H1 (cell line): ENCODE measurements around the gene TRABD. TPM values are rescaled to one million over a fixed set of nuclear protein-coding genes. Genes with fewer than 3 reads are reported as not detected.

ENCODE experiments used
- CTCF ChIA-PET: fragments of 300-600 bp; sonication (Branson Sonifier 250); formaldehyde crosslinking; loops from one replicate; lab custom pipeline; 2021; ENCODE audit not compliant: partially characterized antibody; lab: Charles Lee
- POLR2A ChIA-PET: fragments of 300-600 bp; sonication (Branson Sonifier 250); formaldehyde crosslinking; loops from one replicate; lab custom pipeline; 2021; ENCODE audit warnings: inconsistent platforms; ENCODE audit not compliant: partially characterized antibody; lab: Charles Lee
- DNase-seq, 2 experiments: peaks; one replicate each; pipeline versions ENCODE4 v3.0.0 to v3.0.0-alpha.2; 2010 to 2022; ENCODE audit warnings: low spot score in 2 of 2, low read depth in 1 of 2, mixed read lengths in 1 of 2
- FAIRE-seq: peaks from 2 replicates; lab custom pipeline; 2011; peaks lifted over from hg19 to GRCh38; lab: Jason Lieb, UNC
- H2AFZ ChIP-seq: 2 replicates; pipeline ENCODE4 v1.8.1; 2012; ENCODE audit warnings: low read length, inconsistent platforms
- H2AK5ac ChIP-seq: 2 replicates; pipeline ENCODE4 v1.6.1; 2013; ENCODE audit warnings: low read depth, low read length
- H2BK120ac ChIP-seq: replicated peaks from 2 replicates; pipeline ENCODE3; 2013; ENCODE audit warnings: low read depth, low read length, inconsistent platforms
- H2BK12ac ChIP-seq: 2 replicates; pipeline ENCODE4 v1.6.1; 2013; ENCODE audit warnings: low read depth, low read length
- H2BK15ac ChIP-seq: 2 replicates; pipeline ENCODE4 v1.6.1; 2013; ENCODE audit warnings: low read length
- H2BK20ac ChIP-seq: 2 replicates; pipeline ENCODE4 v1.6.1; 2013; ENCODE audit warnings: low read length
- H2BK5ac ChIP-seq: 2 replicates; pipeline ENCODE4 v1.6.1; 2013; ENCODE audit warnings: low read depth, low read length
- H3K14ac ChIP-seq: 2 replicates; pipeline ENCODE4 v1.6.1; 2013; ENCODE audit warnings: inconsistent platforms; ENCODE audit not compliant: insufficient read length
- H3K18ac ChIP-seq: 2 replicates; pipeline ENCODE4 v1.6.1; 2013; ENCODE audit warnings: low read length; ENCODE audit errors: extremely low read depth
- H3K23ac ChIP-seq: 2 replicates; pipeline ENCODE4 v1.6.1; 2013; ENCODE audit warnings: inconsistent platforms; ENCODE audit not compliant: insufficient read length
- H3K23me2 ChIP-seq: 2 replicates; pipeline ENCODE4 v1.6.1; 2013; ENCODE audit warnings: low read depth, low read length
- H3K27ac ChIP-seq: 2 replicates; pipeline ENCODE4 v1.6.1; 2011; ENCODE audit warnings: low read depth, low read length, inconsistent platforms
- H3K27me3 ChIP-seq, 4 experiments: replicated peaks in 1 of 4; 1 replicate in 1 of 4; 2 replicates in 3 of 4; pipeline versions ENCODE4 v1.6.1 to v1.8.1; 2011 to 2013; ENCODE audit warnings: low read length in 3 of 4, mild to moderate bottlenecking in 3 of 4, inconsistent platforms in 2 of 4, mixed read lengths in 2 of 4, moderate library complexity in 1 of 4; ENCODE audit not compliant: control insufficient read depth in 3 of 4, insufficient read depth in 3 of 4; ENCODE audit errors: extremely low read depth in 1 of 4
- H3K36me3 ChIP-seq, 4 experiments: 2 replicates each; pipeline versions ENCODE4 v1.6.1 to v1.8.1; 2011 to 2013; ENCODE audit warnings: mild to moderate bottlenecking in 4 of 4, low read length in 3 of 4, moderate library complexity in 2 of 4, control low read depth in 1 of 4, inconsistent platforms in 1 of 4; ENCODE audit not compliant: insufficient read depth in 4 of 4, control insufficient read depth in 2 of 4
- H3K4ac ChIP-seq: replicated peaks from 2 replicates; pipeline ENCODE3; 2013; ENCODE audit warnings: low read length, low read depth, mixed read lengths, inconsistent platforms; ENCODE audit not compliant: insufficient read length
- H3K4me1 ChIP-seq, 4 experiments: replicated peaks in 1 of 4; 1 replicate in 1 of 4; 2 replicates in 3 of 4; pipeline versions ENCODE4 v1.6.1 to v1.8.1; 2011 to 2013; ENCODE audit warnings: low read length in 3 of 4, inconsistent platforms in 2 of 4, mixed read lengths in 1 of 4; ENCODE audit not compliant: insufficient read depth in 4 of 4, control insufficient read depth in 3 of 4
- H3K4me2 ChIP-seq, 2 experiments: 2 replicates each; pipeline versions ENCODE4 v1.6.1 to v1.8.1; 2011 to 2013; ENCODE audit warnings: low read depth in 2 of 2, low read length in 2 of 2, control low read depth in 1 of 2, inconsistent platforms in 1 of 2, mild to moderate bottlenecking in 1 of 2; ENCODE audit not compliant: insufficient read depth in 1 of 2
- H3K4me3 ChIP-seq, 4 experiments: fragments of 200-600, 300-600 bp in 1 of 4; sonication (generic), shearing (Covaris generic), sonication (Bioruptor Twin) in 1 of 4; 2 replicates each; pipeline versions ENCODE4 v1.5.1 to v1.8.1; 2011 to 2016; ENCODE audit warnings: low read length in 4 of 4, low read depth in 3 of 4, control low read depth in 2 of 4, inconsistent platforms in 2 of 4, mild to moderate bottlenecking in 2 of 4, mixed read lengths in 1 of 4, moderate library complexity in 1 of 4; ENCODE audit not compliant: insufficient read depth in 2 of 4; ENCODE audit errors: extremely low read depth in 1 of 4
- H3K56ac ChIP-seq: replicated peaks from 2 replicates; pipeline ENCODE3; 2013; ENCODE audit warnings: low read depth, mild to moderate bottlenecking, mixed read lengths, low read length, inconsistent platforms; ENCODE audit not compliant: insufficient read length
- H3K79me1 ChIP-seq: 2 replicates; pipeline ENCODE4 v1.6.1; 2013; ENCODE audit warnings: low read depth, low read length, control low read depth
- H3K79me2 ChIP-seq, 2 experiments: 2 replicates each; pipeline versions ENCODE4 v1.6.1 to v1.8.1; 2012 to 2013; ENCODE audit warnings: low read length in 2 of 2, mild to moderate bottlenecking in 2 of 2, inconsistent platforms in 1 of 2; ENCODE audit not compliant: insufficient read depth in 2 of 2, control insufficient read depth in 1 of 2
- H3K9ac ChIP-seq, 4 experiments: replicated peaks in 1 of 4; 1 replicate in 1 of 4; 2 replicates in 3 of 4; pipeline versions ENCODE4 v1.6.1 to v1.8.1; 2011 to 2013; ENCODE audit warnings: low read depth in 3 of 4, low read length in 3 of 4, control low read depth in 2 of 4, mild to moderate bottlenecking in 2 of 4, moderate library complexity in 2 of 4, inconsistent platforms in 1 of 4; ENCODE audit errors: extremely low read depth in 1 of 4
- H3K9me3 ChIP-seq, 2 experiments: 2 replicates each; pipeline versions ENCODE4 v1.6.1 to v1.8.1; 2012 to 2013; ENCODE audit warnings: mild to moderate bottlenecking in 2 of 2, moderate library complexity in 2 of 2, control low read depth in 1 of 2, inconsistent platforms in 1 of 2, low read depth in 1 of 2, low read length in 1 of 2, mixed read lengths in 1 of 2; ENCODE audit not compliant: insufficient read depth in 2 of 2
- H4K20me1 ChIP-seq, 2 experiments: replicated peaks in 1 of 2; 2 replicates each; pipeline versions ENCODE3 to v1.8.1; 2011 to 2013; ENCODE audit warnings: inconsistent platforms in 2 of 2, low read length in 2 of 2, mild to moderate bottlenecking in 1 of 2; ENCODE audit not compliant: insufficient read depth in 2 of 2, control insufficient read depth in 1 of 2
- H4K5ac ChIP-seq: 2 replicates; pipeline ENCODE4 v1.6.1; 2013; ENCODE audit warnings: low read length, low read depth, mixed read lengths, inconsistent platforms; ENCODE audit not compliant: insufficient read length
- H4K8ac ChIP-seq: 2 replicates; pipeline ENCODE4 v1.8.0; 2013; ENCODE audit warnings: mild to moderate bottlenecking, moderate library complexity, low read length, inconsistent platforms; ENCODE audit not compliant: insufficient read depth; ENCODE audit errors: extremely low read depth
- H4K91ac ChIP-seq: replicated peaks from 2 replicates; pipeline ENCODE3; 2013; ENCODE audit warnings: low read length, mixed read lengths, inconsistent platforms; ENCODE audit not compliant: insufficient read length
- BRCA1 ChIP-seq: IDR thresholded peaks from 2 replicates; pipeline ENCODE4 v1.6.1; 2012; ENCODE audit warnings: low read depth, low read length, improper control_type of control experiment
- CREB1 ChIP-seq: IDR thresholded peaks from 2 replicates; pipeline ENCODE4 v1.6.1; 2012; ENCODE audit warnings: inconsistent platforms
- EGR1 ChIP-seq: IDR thresholded peaks from 2 replicates; pipeline ENCODE4 v1.6.1; 2011; ENCODE audit warnings: low read depth, low read length, borderline replicate concordance
- KDM1A ChIP-seq: fragments of 200-600, 300-600 bp; sonication (generic); IDR thresholded peaks from 2 replicates; pipeline ENCODE4 v1.7.1; 2016; ENCODE audit warnings: mild to moderate bottlenecking, low read length, borderline replicate concordance
- KDM4A ChIP-seq: IDR thresholded peaks from one replicate; pipeline ENCODE4 v1.7.1; 2012; ENCODE audit warnings: low read depth, mild to moderate bottlenecking, moderate library complexity, low read length, inconsistent platforms; ENCODE audit not compliant: severe bottlenecking
- MAFK ChIP-seq: IDR thresholded peaks from 2 replicates; pipeline ENCODE4 v1.6.1; 2012; ENCODE audit warnings: low read depth, mild to moderate bottlenecking, improper control_type of control experiment, low read length
- RNF2 ChIP-seq: fragments of 200-900, 300-1000 bp; sonication (generic); IDR thresholded peaks from 2 replicates; pipeline ENCODE4 v1.7.1; 2016; ENCODE audit warnings: borderline replicate concordance, low read depth, mild to moderate bottlenecking, antibody characterized with exemption, low read length; ENCODE audit not compliant: poor library complexity, severe bottlenecking; ENCODE audit errors: missing control alignments
- SAP30 ChIP-seq: fragments of 300-600 bp; sonication (generic); IDR thresholded peaks from 2 replicates; pipeline ENCODE4 v1.7.1; 2012; ENCODE audit warnings: low read length, moderate library complexity, mild to moderate bottlenecking, inconsistent platforms; ENCODE audit not compliant: insufficient read depth, insufficient replicate concordance
- SIRT6 ChIP-seq: IDR thresholded peaks from one replicate; pipeline ENCODE4 v1.7.1; 2012; ENCODE audit warnings: low read length, inconsistent platforms
- SP1 ChIP-seq: IDR thresholded peaks from 2 replicates; pipeline ENCODE4 v1.6.1; 2011; ENCODE audit warnings: low read depth, low read length
- TAF1 ChIP-seq: IDR thresholded peaks from 2 replicates; pipeline ENCODE4 v1.6.1; 2011; ENCODE audit warnings: mild to moderate bottlenecking, low read depth, low read length
- USF2 ChIP-seq: IDR thresholded peaks from 2 replicates; pipeline ENCODE4 v1.6.1; 2011; ENCODE audit warnings: low read length, improper control_type of control experiment
- WGBS, 2 experiments: shearing (Covaris generic) in 1 of 2; methylation state at CpG; one replicate each; pipeline versions ENCODE4 v1.1.6 to v1.1.7; 2013 to 2015; ENCODE audit warnings: low lambda C conversion rate in 2 of 2, mixed read lengths in 2 of 2, inconsistent platforms in 1 of 2, low coverage in 1 of 2, missing lambda C conversion rate in 1 of 2; ENCODE audit not compliant: insufficient replicate concordance in 2 of 2, insufficient coverage in 1 of 2, insufficient read length in 1 of 2; ENCODE audit errors: extremely low coverage in 1 of 2, missing lambda C conversion rate in 1 of 2; 5-methylcytosine and 5-hydroxymethylcytosine counted together
- polyA plus RNA-seq, 7 experiments: library from polyadenylated mRNA; depleted of rRNA in 3 of 7; stranded (reverse) in 5 of 7; unstranded in 2 of 7; fragments of >200 nt in 5 of 7; fragments of 200-250 nt in 2 of 7; gene quantifications; 1 replicate in 5 of 7; 2 replicates in 1 of 7; 4 replicates in 1 of 7; pipeline versions ENCODE4 v1.2.1 to v1.2.3, GENCODE V29; 2011 to 2013; ENCODE audit warnings: missing spikeins in 2 of 7, mixed read lengths in 2 of 7
- total RNA-seq: library from RNA; stranded (reverse); fragmentation: NEBNext Ultra II Directional; extraction: Animal tissue kit (Norgen Biotek cat#: 25700); gene quantifications from 2 replicates; pipeline ENCODE4 v1.2.1, GENCODE V29; 2021

TRABD gene
- total and polyA plus RNA-seq, 2 of the 8 experiments (the other 6 are each of a cell fraction or from before 2014, with no cell fraction given) = 44.2 to 57.5 TPM

GRCh38 chr22:50136581-50137015 lies 49.1 kb upstream of the TRABD start:
- Histone ChIP-seq H4K20me1 (no peaks in the 10 kb centered on the region), H3K9ac (no peak overlapping the region), H2BK15ac (no peak overlapping the region), H4K8ac (no peak overlapping the region), H3K14ac (no peak overlapping the region), H2BK12ac (no peak overlapping the region), H2BK20ac (no peak overlapping the region), H3K23me2 (no peaks in the 10 kb centered on the region), H2AFZ (0 out of 2 replicates have a peak overlapping the region, but pooled peaks have one; percentile 8), H3K4me2 (no peak overlapping the region), H3K4ac (no peak overlapping the region), H2AK5ac (no peak overlapping the region), H3K27ac (no peak overlapping the region), H3K4me1 (no peaks in the 10 kb centered on the region), H3K23ac (no peak overlapping the region), H3K79me2 (no peaks in the 10 kb centered on the region), H2BK5ac (no peak overlapping the region), H3K56ac (no peak overlapping the region), H3K27me3 (no peaks in the 10 kb centered on the region), H4K5ac (no peak overlapping the region), H3K4me3 (no peak overlapping the region), H3K36me3 (no peaks in the 10 kb centered on the region), H3K79me1 (no peaks in the 10 kb centered on the region), H2BK120ac (no peak overlapping the region), H3K18ac (no peak overlapping the region), H4K91ac (no peak overlapping the region), H3K9me3 (no peaks in the 10 kb centered on the region)
- 83% methylated on average over 5 of the region's 5 CpGs; no CpG with 5 or more reads in 1 of the 2 experiments for WGBS, 2 experiments
- FAIRE-seq (no peak), DNase-seq (no peak)
- ChIA-PET CTCF (interaction anchor here (0.8 to 1.4 kb wide), 4 partner anchors 12 to 74 kb away, joined by 3 to 5 read pairs (median 4); no protein-coding TSS in a partner anchor), POLR2A (no interaction called here)
- no peak for TF ChIP-seq CREB1
- TF ChIP-seq BRCA1 = no peak
- TF ChIP-seq USF2 = no peak
- TF ChIP-seq RNF2 = no peak
- TF ChIP-seq SAP30 = no peak
- TF ChIP-seq SIRT6 = no peak
- TF ChIP-seq EGR1 = no peak
- no peak for TF ChIP-seq KDM4A
- no peak for TF ChIP-seq MAFK
- no peak for TF ChIP-seq TAF1
- no peak for TF ChIP-seq KDM1A
- TF ChIP-seq SP1 = no peak
